ENCODE results near the gene PPIA.

GRCh38 chr7:44847920-44848634, 51.6 kb downstream of the PPIA start, which contains the start of gene H2AZ2:
- TF ChIP-seq, protein P1, sequence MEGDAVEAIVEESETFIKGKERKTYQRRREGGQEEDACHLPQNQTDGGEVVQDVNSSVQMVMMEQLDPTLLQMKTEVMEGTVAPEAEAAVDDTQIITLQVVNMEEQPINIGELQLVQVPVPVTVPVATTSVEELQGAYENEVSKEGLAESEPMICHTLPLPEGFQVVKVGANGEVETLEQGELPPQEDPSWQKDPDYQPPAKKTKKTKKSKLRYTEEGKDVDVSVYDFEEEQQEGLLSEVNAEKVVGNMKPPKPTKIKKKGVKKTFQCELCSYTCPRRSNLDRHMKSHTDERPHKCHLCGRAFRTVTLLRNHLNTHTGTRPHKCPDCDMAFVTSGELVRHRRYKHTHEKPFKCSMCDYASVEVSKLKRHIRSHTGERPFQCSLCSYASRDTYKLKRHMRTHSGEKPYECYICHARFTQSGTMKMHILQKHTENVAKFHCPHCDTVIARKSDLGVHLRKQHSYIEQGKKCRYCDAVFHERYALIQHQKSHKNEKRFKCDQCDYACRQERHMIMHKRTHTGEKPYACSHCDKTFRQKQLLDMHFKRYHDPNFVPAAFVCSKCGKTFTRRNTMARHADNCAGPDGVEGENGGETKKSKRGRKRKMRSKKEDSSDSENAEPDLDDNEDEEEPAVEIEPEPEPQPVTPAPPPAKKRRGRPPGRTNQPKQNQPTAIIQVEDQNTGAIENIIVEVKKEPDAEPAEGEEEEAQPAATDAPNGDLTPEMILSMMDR (IDR thresholded peaks at IDR 0.05) = peak; percentile 59
- TF ChIP-seq ZFX (IDR thresholded peaks at IDR 0.05; ENCODE audit: borderline replicate concordance) = no peak

Measured in 22Rv1 (cell line).